Posterior vena cava (tissue), 2 donors: ENCODE data around the gene BEST1. TPM values are rescaled to one million over a fixed set of nuclear protein-coding genes. Genes with fewer than 3 reads are reported as not detected.
"Not testable (repeated sequence)": the region's sequence is repeated elsewhere in the genome, so short reads cannot be mapped to it uniquely, and the experiment has no call there.

Experiments
- DNase-seq: peaks from one replicate; pipeline ENCODE4 v3.0.0-alpha.2; 2020; ENCODE audit warnings: low spot score
- intact Hi-C, 2 donors: fragments of 100-400 bp; cut with DNase I; formaldehyde crosslinking; loops; one replicate each; pipeline versions ENCODE4 v1.14.1 to v1.14.2; 2022 to 2023
- total RNA-seq, 2 donors: library from RNA; stranded (reverse); fragmentation: NEBNext Ultra II Directional; extraction: Animal tissue kit (Norgen Biotek cat#: 25700); gene quantifications; one replicate each; pipeline ENCODE4 v1.2.1, GENCODE V29; 2021
- donor health status: DM: yes; HTN: yes; CAD: no.
- donor health status: DM: yes; HTN: yes; CAD: no.

Gene BEST1
- total RNA-seq, 2 donors from 2014 or later = 5.8 to 9.5 TPM

DNA sequence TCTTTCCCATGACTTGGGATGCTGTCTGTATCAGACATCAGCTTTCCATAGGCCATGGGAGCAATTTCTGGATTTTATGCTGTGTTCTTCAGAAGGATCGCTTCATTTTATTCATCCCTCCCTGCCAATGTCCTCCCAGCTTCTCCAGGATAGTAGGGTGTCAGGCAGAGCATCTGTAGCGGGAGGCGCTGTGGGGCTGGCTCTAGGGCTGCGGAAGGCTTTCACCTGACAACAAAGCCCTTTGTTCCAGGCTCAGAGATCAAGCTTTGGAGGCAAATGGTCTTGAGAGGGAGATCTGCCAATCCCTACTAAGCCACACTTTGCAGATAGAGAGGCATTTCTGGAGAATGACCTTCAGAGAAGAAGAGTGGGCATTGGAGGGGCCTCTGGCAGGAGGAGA is 46.8 kb downstream of the BEST1 start:
- DNase-seq = no peak
- intact Hi-C loops = no loop called here

DNA sequence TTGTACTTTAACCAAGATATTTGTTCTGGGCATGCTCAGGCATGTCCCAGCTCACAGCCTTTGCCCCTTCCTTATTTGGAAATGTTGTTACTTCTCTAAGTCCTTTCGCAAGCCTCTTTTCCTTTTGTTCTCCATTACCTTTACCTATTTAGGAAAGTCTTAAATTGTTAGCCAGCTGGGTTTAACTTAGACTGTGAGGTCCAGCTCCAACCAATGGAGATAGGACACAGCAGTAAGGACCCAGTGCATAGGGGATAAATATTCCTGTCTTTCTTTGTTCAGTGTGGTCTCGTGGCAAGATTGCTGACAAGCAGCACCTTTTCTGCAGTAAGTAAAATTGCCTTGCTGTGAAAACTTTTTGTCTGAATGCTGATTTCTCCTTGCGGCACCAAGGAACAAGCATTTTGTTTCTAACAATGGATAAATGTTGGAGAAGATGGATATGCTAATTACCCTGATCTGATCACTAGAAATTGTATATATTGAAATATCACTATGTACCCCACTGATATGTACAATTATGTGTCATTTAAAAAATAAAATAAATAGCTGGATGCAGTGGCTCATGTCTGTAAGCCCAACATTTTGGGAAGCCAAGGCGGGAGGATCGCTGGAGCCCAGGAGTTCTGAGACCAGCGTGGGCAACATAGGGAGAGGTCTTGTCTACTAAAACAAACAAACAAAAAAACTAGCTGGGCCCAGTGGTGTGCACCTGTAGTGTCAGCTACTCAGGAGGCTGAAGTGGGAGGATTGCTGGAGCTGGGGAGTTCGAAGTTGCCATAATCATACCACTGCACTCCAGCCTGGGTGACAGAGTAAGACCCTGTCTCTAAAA is 49.2 kb downstream of the BEST1 start:
- no peak for DNase-seq

DNA sequence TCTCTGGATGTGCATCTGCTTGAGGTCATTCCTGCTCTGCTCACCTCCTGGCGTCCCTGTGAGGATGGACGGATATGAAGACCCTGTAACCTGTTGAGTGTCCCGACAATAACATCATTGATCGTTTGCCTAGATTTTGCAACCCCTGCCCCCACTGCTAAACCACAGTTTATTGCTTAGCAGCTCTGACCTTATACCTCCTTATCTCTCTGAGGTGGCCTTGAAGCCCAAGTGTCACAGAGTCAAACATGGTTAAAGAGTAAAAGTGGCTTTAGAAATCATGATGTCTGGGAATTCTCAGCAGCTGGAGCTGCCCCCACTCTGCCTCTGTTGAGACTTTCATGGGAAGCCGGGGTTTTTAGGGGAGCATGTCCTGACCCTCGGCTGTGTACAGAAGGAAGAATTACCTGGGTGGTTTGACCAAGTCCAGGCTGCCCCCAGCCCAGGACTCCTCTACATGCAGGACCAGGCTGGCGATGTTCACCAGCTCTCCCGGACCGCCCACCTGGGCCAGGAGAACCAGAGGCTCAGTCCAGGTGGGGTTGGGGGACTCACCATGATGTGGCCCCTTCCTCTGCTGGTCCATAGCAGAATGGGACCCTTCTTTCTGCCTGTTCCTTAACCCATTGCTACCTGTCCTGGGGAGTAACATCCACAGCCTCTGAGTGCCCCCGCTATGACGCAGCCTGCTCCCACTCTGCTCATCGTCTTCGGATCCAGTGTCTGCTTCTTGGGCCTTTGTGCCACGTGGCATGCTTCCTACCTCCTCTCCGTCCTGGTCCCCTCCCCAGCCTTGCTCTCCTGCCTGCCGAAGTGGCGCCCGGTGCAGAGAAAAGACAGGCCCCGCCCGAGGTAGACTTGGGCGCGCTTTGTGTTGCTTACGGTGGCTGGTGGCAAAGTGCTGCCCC is 50.6 kb downstream of the BEST1 start:
- intact Hi-C loops = no loop called here

More for the DNA sequence above, 49.2 kb downstream of the BEST1 start:
- intact Hi-C loops = no loop called here

DNA sequence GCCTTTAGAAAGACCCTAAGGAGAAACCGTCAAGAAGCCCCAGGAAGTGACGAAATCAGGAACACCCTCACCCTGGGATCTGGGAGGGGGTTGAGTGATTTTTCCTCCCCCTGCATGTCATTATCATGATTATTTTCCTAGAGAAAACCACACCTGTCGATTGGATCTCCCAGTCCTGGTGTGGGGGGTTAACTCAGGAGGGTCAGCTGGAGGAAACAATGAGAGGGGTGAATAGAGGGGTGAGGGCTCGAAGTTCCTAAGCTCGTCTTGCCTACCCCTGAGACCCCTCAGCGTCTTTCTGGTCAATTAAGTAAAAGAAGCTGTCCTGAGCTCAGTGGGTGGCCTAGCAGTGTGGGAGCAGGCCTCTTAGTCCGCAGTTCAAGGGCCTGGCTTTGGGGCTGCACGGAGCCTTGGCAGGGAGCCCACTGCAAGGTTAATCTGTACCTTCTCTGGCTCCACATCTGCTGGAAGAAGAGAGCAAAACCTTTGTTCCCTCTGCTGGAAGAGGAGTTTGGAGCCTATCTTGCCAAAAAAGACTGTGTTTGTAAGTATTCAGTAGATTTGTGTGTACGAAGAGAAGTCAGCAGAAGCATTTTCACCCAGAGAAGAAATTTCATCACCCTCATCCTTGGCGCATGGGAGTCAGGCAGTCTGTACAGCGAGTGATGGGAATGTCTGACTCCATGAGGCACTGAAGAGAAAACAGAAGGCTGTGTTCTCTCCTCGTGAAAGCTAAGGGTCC is 51.5 kb downstream of the BEST1 start:
- no peak for DNase-seq
- intact Hi-C loops = no loop called here

More for the DNA sequence above, 50.6 kb downstream of the BEST1 start:
- DNase-seq = no peak

DNA sequence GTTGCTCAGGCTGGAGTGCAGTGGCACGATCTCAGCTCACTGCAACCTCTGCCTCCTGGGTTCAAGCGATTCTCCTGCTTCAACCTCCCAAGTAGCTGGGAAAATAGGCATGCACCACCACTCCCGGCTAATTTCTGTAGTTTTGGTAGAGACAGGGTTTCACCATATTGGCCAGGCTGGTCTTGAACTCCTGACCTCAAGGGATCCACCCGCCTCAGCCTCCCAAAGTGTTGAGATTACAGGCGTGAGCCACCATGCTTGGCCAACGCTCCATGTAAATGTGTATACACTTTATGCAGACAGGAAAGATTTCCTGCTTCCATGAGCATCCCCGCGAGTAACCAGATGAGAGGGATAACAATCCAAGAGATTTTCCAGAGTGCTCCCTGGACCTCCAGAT is 52.1 kb downstream of the BEST1 start:
- intact Hi-C loops, DNase-seq: not testable (repeated sequence)

DNA sequence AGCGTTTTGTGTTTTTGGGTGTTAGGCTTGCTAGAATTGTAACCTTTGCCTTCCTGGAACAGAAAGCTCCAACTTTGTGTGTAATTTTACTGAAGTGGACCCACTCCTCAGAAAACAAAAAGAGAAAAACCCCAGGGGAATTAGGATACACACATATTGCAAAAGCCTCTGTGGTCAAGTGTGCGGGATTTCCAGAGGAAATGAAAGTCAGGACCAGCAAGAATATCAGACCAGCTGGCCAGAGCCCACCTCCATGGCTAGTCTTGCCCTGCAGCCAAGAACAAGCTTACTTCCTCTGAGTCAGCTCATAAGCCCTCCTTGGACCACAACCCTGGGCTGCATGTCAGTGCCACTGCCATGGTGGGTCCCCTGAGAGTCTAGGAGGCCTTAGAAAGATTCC is 54.3 kb downstream of the BEST1 start:
- peak; percentile 85 for DNase-seq
- intact Hi-C loops = no loop called here

DNA sequence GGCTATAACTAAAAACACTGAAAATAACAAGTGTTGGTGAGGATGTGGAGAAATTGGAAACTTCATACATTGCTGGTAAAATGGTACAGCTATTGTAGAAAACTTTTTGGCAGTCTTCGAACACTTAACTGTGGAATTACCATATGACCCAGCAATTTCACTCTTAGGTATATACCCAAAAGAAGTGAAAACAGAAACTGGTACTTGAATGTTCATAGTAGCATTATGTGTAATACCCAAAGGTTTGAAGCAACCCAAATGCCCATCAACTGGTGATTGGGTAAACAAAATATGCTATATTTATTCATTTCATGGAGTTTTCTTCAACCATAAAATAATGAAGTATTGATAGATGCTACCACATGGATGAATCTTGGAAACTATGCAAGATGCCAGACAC is 58.0 kb downstream of the BEST1 start:
- DNase-seq = no peak
- intact Hi-C loops = no loop called here

DNA sequence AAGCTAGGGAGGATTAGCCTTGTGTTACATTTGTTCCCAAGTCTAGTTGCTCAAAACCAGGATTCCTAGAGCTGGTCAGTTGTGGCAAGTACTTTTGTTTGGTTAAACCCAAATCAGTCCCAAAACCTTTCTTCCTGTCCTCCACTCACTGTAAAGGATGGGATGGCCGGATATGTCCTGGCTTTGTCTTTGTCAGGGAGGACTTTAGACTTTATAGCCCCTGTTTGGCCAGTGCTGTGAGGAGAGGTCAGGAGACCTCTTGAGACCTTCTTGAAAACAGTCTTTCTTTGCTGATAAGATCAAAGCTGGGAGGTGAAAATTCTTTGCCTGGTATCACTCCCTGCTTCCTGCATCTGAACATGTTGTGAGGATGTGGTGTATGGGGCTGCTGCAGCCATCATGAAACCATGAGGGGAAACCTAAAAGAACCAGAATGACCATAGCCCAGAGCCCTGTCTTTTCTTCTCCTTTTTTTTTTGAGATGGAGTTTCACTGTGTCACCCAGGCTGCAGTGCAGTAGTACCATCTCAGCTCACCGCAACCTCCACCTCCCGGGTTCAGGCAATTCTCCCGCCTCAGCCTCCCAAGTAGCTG is 60.9 kb downstream of the BEST1 start:
- intact Hi-C loops = no loop called here

DNA sequence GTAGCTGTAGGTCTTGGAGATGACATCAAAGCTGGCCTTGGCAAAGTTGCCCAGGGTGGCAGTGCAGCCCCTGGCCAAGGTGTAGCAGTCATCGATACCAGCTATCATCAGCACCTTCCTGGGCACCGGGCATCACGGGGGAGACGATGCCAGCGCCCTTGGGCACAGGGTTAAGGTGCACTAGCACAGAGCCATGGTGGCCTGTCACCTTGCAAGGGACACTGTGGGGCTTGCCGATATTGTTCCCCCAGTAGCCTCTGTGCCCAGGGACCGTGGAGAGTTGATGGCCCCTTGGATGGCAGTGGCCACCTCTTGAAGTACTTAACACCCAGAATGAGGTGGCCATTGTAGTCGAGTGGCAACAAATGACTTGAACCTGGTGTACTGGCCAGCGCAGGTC is 61.7 kb downstream of the BEST1 start:
- no peak for DNase-seq
- intact Hi-C loops = no loop called here

More for the DNA sequence above, 60.9 kb downstream of the BEST1 start:
- DNase-seq = no peak

DNA sequence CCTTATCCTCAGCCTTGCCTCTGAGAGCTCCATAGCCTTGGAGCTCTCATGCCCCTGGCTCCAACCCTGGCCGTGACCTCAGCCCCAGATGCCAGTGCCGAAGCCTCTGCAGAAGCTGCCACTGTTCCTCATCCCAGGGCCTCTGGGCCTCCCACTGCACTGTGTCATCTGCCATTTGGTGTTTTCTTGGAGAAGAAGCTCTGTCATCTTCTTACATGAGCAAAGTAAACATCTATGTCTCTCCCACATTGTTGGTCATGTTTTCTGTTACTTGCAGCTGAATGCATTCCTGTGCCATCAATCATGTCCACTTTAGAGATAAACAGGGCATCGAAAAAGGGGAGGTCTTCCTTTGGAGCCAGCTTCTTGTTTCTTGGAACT is 62.3 kb downstream of the BEST1 start:
- intact Hi-C loops = no loop called here
- no peak for DNase-seq

DNA sequence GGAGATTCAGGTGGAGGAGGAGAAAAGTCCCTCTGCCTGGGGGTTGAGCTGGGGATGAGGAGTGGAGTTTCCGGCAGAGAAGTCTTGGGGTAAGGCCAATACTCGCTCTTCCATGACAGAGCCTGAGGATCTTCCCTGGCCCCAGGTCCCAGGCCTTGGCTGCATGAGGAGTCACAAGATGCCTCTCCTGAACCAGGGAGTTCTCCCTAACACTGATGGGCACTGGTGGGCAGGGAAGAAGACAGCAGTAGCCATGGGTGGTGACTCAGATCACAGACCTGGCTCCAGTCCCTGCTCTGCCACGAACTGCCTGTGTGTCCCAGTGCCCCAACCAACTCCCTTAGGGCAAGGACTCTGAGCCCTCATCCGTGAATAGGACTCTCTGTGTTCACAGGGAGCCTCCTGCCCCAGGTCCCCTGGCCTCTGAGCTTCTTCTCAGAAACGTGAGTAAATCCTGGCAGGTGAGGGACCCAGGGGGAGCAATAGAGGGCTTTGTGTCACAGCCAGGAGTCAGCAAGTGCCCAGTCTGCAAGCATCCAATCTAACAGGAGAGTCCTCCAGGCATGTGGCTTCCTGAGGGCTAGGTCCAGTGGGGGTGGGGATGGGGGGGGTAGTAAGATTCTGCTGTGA is 62.8 kb downstream of the BEST1 start:
- intact Hi-C loops = no loop called here

More for the DNA sequence above, 62.8 kb downstream of the BEST1 start:
- no peak for DNase-seq

Other genes with a start within 250 kb of the BEST1 start
- 1 to 10 TPM; 3.1 to 3.7 TPM for gene MYRF, start 197.7 kb upstream of the BEST1 start, total RNA-seq
- 10 to 100 TPM; 78.2 to 84.7 TPM for gene TMEM258, start 157.8 kb upstream of the BEST1 start, total RNA-seq
- 1 to 10 TPM; 4.6 to 6.0 TPM for gene FEN1, start 157.4 kb upstream of the BEST1 start, total RNA-seq
- gene FADS1, start 133.3 kb upstream of the BEST1 start, total RNA-seq = 10 to 100 TPM; 28.8 to 29.8 TPM
- gene FADS2, start 122.1 kb upstream of the BEST1 start, total RNA-seq = 100 to 1,000 TPM in 1 of 2 donors, 10 to 100 TPM in 1; 60.3 to 123 TPM
- 100 to 1,000 TPM in 1 of 2 donors, 10 to 100 TPM in 1; 83.0 to 106 TPM for gene FADS3, start 58.8 kb upstream of the BEST1 start, total RNA-seq
- gene RAB3IL1, start 32.8 kb upstream of the BEST1 start, total RNA-seq = 10 to 100 TPM; 26.7 to 31.5 TPM
- gene FTH1, start 17.3 kb downstream of the BEST1 start, total RNA-seq = 1,000 to 10,000 TPM; 2,679 to 3,454 TPM
- 10 to 100 TPM; 11.8 to 22.4 TPM for gene INCENP, start 173.7 kb downstream of the BEST1 start, total RNA-seq
- gene SCGB1D1, start 239.9 kb downstream of the BEST1 start, total RNA-seq = not detected